NCI-H526 treated with DMSO at 0.1 percent for 48 hours (cell line): ENCODE data around the gene CCDC39.
A peak's percentile ranks its signal among the peaks of the same experiment; 100 is the strongest.
"Not testable (repeated sequence)": the region's sequence is repeated elsewhere in the genome, so short reads cannot be mapped to it uniquely, and the experiment has no call there.

Experiments used
- DNase-seq: peaks from one replicate; lab custom pipeline; 2025; lab: John Stamatoyannopoulos, UW

Gene CCDC39

DNA sequence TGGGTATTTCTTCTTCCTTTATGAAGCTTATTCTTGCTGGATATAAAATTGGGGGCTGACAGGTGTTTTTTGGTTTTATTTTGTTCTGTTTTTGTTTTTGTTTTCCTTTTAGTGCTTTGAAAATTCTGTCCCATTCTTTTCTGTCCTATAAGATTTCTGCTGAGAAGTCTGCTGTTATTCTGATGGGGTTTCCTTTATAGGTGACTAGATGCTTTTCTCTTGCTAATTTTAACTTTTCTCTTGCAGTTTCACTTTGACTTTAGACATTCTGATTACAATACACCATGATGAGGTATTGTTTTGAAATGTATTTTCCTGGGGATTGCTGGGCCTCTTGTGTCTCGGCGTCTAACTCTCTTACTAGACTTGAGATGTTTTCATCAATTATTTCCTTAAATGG lies 54.6 kb downstream of the CCDC39 start:
- no peak for DNase-seq

GRCh38 chr3:180619723-180620122 lies 59.6 kb downstream of the CCDC39 start:
- no peak for DNase-seq

- DNase-seq = not testable (repeated sequence)
These were observed 60.7 kb downstream of the CCDC39 start for GRCh38 chr3:180618563-180618962.

DNA sequence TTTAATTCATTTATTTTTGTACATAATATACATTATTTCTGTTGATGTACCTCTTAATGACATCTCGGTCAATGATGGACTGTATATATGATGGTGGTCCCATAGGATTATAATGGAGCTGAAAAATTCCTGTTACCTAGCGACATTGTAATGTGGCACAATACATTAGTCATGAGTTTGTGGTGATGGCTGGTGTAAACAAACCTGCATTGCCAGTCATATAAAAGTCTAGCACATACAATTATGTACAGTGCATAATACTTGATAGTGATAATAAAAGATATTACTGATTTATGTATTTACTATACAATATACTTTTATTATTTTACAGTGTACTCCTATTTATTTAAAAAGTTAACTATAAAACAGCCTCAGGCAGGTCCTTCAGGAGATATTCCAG lies 62.2 kb downstream of the CCDC39 start:
- no peak for DNase-seq

DNA sequence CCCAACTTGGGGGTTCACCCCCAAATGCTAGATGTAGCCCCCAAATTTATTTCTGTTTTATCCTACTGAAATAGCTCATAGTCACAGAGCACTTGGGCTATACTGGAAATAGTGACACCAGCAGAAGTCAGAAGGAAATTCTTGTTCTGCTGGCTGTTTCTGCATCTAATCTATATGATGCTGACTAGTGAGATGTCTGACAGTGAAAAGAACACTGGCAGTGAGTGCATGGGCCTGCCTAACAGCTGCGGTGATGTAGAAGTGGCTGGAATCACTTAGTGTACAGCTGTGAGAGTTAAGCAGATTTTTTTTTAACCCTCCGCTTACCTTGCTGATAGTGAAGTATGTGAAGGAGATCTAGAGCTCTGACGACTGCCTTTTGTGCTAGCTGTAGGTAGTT lies 63.3 kb downstream of the CCDC39 start:
- DNase-seq = no peak

DNA sequence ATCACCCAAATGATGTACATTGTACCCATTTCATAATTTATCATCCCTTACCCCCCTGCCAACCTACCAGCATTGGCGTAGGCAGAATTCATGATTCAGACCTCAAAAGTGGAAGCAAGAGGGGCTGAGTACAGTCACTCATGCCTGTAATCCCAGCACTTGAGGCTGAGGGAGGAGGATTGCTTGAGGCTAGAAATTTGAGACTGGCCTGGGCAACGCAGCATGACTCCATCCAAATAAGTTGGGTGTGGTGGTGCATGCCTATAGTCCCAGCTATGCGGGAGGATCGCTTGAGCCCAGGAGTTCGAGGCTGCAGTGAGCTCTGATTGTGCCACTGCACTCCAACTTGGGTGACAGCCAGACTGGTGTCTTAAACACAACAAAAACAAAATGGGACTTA lies 66.9 kb downstream of the CCDC39 start:
- DNase-seq = no peak

DNA sequence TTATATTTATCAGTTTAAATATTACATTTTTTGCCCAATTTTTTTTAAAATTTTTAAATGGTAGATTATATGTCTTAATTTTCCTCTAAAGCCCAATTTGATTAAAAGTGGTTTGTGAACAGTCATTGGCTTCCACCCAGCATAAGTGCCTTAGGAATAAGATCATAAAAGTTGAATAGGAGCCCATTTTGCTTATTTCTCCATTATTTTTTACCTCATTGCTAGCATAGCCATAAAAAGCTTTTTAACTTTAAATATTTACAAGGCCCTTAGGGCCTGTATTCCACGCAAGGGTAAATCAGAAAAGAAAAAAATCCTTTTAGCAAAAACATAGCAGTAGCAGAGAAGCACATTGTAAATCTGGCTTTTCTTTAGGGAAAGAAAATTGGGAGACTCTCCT lies 68.3 kb downstream of the CCDC39 start:
- DNase-seq = no peak

GRCh38 chr3:180601688-180602666 lies 77.3 kb downstream of the CCDC39 start, which contains the start of gene TTC14:
Gene TTC14, plus strand, starts transcription at chr3:180602163. Its CDS starts 99 bp downstream, at chr3:180602262.
- peak; percentile 87 for DNase-seq

DNA sequence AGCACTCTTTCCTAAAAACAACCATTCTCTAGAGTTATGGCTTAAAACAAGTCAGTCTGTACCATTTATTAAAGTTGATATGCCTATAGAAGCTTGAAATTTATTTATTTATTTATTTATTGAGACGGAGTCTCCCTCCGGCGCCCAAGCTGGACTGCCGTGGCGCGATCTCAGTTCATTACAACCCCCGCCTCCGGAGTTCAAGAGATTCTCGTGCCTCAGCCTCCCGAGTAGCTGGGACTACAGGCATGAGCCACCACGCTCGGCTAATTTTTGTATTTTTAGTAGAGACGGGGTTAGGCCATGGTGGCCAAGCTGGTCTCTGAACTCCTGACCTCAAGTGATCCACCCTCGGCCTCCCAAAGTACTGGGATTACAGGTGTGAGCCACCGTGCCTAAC lies 78.8 kb downstream of the CCDC39 start:
- no peak for DNase-seq

GRCh38 chr3:180595559-180595935 lies 83.7 kb downstream of the CCDC39 start:
- DNase-seq = no peak

DNA sequence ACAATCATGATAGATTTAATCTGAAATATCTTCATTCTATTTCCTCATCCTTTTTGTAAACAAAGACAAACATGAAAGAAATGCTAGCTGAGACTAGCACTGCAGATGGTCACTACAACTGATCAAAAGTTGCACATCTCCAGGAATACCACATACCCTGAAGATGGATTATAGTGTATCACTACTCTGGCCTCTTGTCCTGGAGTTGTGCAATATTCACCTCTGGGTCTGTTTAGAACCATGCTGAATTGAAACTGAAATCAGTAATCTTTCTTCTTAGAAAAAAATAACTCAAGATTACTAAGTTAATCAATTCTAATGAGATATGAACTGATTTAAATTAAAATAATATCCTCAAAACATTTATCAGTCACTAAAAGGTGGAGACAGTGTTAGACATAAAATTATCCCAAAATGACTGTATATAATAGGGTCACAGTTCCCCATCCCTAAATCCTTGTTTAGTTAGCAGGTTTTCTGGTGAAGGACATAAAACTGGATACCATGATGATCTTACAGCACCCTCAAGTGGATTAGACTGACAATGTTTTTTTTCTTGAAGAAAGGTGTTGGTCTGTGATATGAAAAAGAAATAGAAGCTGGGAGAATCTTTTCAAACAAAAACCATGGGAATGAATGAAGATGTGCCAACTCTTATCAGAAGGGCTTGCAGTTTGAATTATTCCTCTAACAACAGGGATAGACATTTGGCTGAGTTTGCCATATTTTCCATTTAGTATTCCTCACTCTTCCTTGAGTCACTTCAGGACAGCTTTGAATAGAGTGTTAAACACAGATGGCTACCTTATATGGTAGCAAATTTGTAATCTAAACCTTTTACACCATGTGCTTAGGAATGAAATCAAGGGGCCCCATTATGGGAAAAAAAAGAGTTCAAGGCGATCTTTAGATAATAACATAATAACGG lies 84.4 kb downstream of the CCDC39 start:
- peak; percentile 48 for DNase-seq

GRCh38 chr3:180593631-180594030 lies 85.7 kb downstream of the CCDC39 start:
- DNase-seq = not testable (repeated sequence)

DNA sequence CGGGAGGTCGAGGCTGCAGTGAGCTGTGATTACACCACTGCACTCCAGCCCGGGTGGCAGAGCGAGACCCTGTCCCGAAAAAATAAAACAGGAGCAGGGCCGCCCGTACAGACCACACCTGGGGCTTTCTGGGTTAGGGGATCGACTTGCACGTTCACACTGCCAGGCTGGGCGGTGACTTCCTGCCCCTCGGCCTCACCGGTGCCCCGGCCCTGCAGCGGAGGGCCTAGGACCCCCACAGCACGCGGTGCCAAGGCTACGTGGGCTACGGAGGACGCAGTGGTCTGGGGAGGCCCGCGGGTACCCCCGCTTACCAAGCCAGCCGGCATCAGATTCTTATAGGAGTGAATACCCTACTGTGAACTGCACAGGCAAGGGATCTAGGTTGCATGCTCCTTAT lies 88.9 kb downstream of the CCDC39 start:
- DNase-seq = no peak

GRCh38 chr3:180580934-180581333 lies 98.4 kb downstream of the CCDC39 start:
- DNase-seq = peak; percentile 72

DNA sequence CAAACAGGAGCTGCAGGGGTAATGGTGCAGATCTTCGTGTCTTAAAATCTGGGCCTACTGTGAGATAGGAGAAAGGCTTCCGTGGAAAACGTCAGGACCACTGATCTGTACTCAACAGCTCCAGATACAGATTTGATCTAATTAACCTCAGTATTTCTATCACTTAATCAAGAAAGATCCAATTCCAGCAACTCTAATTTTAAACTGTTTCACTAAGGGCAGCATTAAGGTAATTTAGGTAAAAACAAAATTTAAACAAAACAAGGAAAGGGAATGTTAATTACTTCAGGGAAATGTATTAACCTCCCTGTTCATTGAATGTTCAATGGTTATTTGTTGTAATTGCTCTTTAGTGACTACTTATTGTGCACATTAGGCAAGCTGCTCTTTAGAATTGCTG lies 103.7 kb downstream of the CCDC39 start:
- DNase-seq = no peak

- no peak for DNase-seq
These were observed 107.3 kb downstream of the CCDC39 start for GRCh38 chr3:180571831-180572598.

- DNase-seq = no peak
These were observed 109.1 kb downstream of the CCDC39 start for GRCh38 chr3:180570238-180570637.

DNA sequence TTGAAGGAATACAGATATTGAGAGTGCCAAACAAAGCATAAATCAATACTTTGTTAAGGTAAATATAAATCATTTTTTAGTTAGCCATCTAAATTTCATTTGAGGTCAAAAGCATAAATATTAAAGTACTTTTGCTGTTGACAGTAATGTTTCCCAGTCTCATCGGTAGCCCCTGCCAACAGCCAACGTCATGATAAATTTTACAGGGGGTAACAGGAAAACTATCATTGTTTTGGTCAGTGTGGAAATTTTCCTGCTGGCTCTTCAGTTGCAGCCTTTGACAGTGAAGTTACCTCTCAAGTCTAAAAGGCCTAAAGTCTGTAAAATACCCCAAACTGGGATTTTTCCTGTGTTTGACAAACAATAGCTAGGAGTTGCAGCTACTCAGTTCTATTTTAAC lies 114.6 kb downstream of the CCDC39 start:
- no peak for DNase-seq
